Muscle of leg (tissue), 9 donors: ENCODE data around the gene TUG1. TPM values are rescaled to one million over a fixed set of nuclear protein-coding genes. Genes with fewer than 3 reads are reported as not detected.

Source experiments
- polyA plus RNA-seq, 8 donors: library from polyadenylated mRNA; unstranded; fragments of 120-200 nt; gene quantifications; one replicate each; pipeline versions ENCODE4 v1.2.1 to v1.2.3, GENCODE V29; 2013; ENCODE audit warnings: inconsistent platforms in 1 of 8, low replicate concordance in 1 of 8; ENCODE audit not compliant: insufficient read length in 8 of 8, insufficient read depth in 1 of 8
- total RNA-seq: library from RNA; stranded (reverse); fragments of 120-200 nt; gene quantifications from one replicate; pipeline ENCODE4 v1.2.4, GENCODE V29; 2013

TUG1 gene
- total and polyA plus RNA-seq, 9 donors = 69.2 to 126 (median 108) TPM

Other genes starting within 250 kb of the TUG1 start
- 16.6 TPM for gene MORC2, start 491 bp upstream of the TUG1 start, total RNA-seq
- 10 to 100 TPM; 21.1 to 26.8 (median 23.6) TPM for gene MORC2, start 491 bp upstream of the TUG1 start, polyA plus RNA-seq
- 142 TPM for gene SMTN, start 112.1 kb downstream of the TUG1 start, total RNA-seq
- 100 to 1,000 TPM; 103 to 284 (median 188) TPM for gene SMTN, start 112.1 kb downstream of the TUG1 start, polyA plus RNA-seq
- gene SELENOM, start 138.3 kb downstream of the TUG1 start, total RNA-seq = 35.1 TPM
- 10 to 100 TPM; 12.1 to 29.0 (median 23.4) TPM for gene SELENOM, start 138.3 kb downstream of the TUG1 start, polyA plus RNA-seq
- 0.35 TPM for gene INPP5J, start 153.7 kb downstream of the TUG1 start, total RNA-seq
- gene INPP5J, start 153.7 kb downstream of the TUG1 start, polyA plus RNA-seq = 1 to 10 TPM in 6 of 8 donors, under 1 TPM in 2; 0.49 to 1.7 (median 1.1) TPM
- not detected for gene PLA2G3, start 171.2 kb downstream of the TUG1 start, total RNA-seq
- gene PLA2G3, start 171.2 kb downstream of the TUG1 start, polyA plus RNA-seq = under 1 TPM in 1 of 8 donors, not detected in 7; 0.04 TPM
- gene RNF185, start 190.9 kb downstream of the TUG1 start, total RNA-seq = 22.1 TPM
- gene RNF185, start 190.9 kb downstream of the TUG1 start, polyA plus RNA-seq = 10 to 100 TPM; 20.3 to 27.8 (median 23.8) TPM
- 20.0 TPM for gene LIMK2, start 243.0 kb downstream of the TUG1 start, total RNA-seq
- 10 to 100 TPM; 18.8 to 26.7 (median 23.3) TPM for gene LIMK2, start 243.0 kb downstream of the TUG1 start, polyA plus RNA-seq